B cell (primary cell): ENCODE data around the gene POU5F1. TPM values are rescaled to one million over a fixed set of nuclear protein-coding genes. Genes with fewer than 3 reads are reported as not detected.

Experiments
- ATAC-seq: fragments of 200-7000 bp; cut with Tn5 transposase; one replicate; pipeline ENCODE4 v1.10.0; 2021; ENCODE audit warnings: low read depth, mild to moderate bottlenecking, moderate number of reproducible peaks, moderate library complexity
- CTCF ChIA-PET: fragments of 350-600 bp; sonication (Branson Sonifier 250); formaldehyde crosslinking; loops from one replicate; lab custom pipeline; 2021; ENCODE audit warnings: antibody characterized with exemption, inconsistent platforms; lab: Charles Lee
- POLR2A ChIA-PET: fragments of 350-600 bp; sonication (Branson Sonifier 250); formaldehyde crosslinking; loops from one replicate; lab custom pipeline; 2021; ENCODE audit warnings: antibody characterized with exemption; lab: Charles Lee
- DNase-seq: peaks from one replicate; pipeline ENCODE4 v3.0.0; 2013
- H2AFZ ChIP-seq: 2 replicates; pipeline ENCODE4 v1.6.1; 2012; ENCODE audit warnings: mild to moderate bottlenecking, low read depth, low read length; ENCODE audit not compliant: insufficient read depth, poor library complexity, severe bottlenecking
- H3K27ac ChIP-seq, 2 donors: 1 replicate in 1 of 2; 2 replicates in 1 of 2; pipeline ENCODE4 v1.5.1; 2012 to 2013; ENCODE audit warnings: low read length in 2 of 2, mild to moderate bottlenecking in 2 of 2, moderate library complexity in 1 of 2
- H3K27me3 ChIP-seq, 4 experiments: fragments of 200-600 bp in 1 of 4; sonication (generic) in 1 of 4; replicated peaks in 1 of 4; 1 replicate in 2 of 4; 2 replicates in 2 of 4; pipeline versions ENCODE4 v1.6.1 to v1.7.0; 2013 to 2016; ENCODE audit warnings: low read length in 3 of 4, mild to moderate bottlenecking in 2 of 4, mixed read lengths in 1 of 4, moderate library complexity in 1 of 4; ENCODE audit not compliant: insufficient read depth in 4 of 4, control insufficient read depth in 3 of 4; ENCODE audit errors: control extremely low read depth in 1 of 4
- H3K36me3 ChIP-seq, 2 experiments: replicated peaks in 1 of 2; 1 replicate in 1 of 2; 2 replicates in 1 of 2; pipeline versions ENCODE4 v1.6.1 to v1.7.1; 2013; ENCODE audit warnings: low read length in 1 of 2; ENCODE audit not compliant: insufficient read depth in 2 of 2, control insufficient read depth in 1 of 2; ENCODE audit errors: control extremely low read depth in 1 of 2, extremely low read depth in 1 of 2
- H3K4me1 ChIP-seq, 2 donors: fragments of 200-600 bp in 1 of 2; sonication (generic) in 1 of 2; 1 replicate in 1 of 2; 2 replicates in 1 of 2; pipeline versions ENCODE4 v1.5.1 to v1.6.1; 2013 to 2017; ENCODE audit warnings: low read length in 2 of 2; ENCODE audit not compliant: control insufficient read depth in 2 of 2, insufficient read depth in 2 of 2
- H3K4me2 ChIP-seq: replicated peaks from 2 replicates; pipeline ENCODE3; 2012; ENCODE audit warnings: mild to moderate bottlenecking, low read depth, low read length; ENCODE audit not compliant: poor library complexity, severe bottlenecking
- H3K4me3 ChIP-seq, 5 experiments: fragments of 200-600 bp in 1 of 5; sonication (generic) in 1 of 5; 1 replicate in 3 of 5; 2 replicates in 2 of 5; pipeline versions ENCODE4 v1.5.1 to v1.7.0; 2011 to 2016; ENCODE audit warnings: low read length in 4 of 5, mild to moderate bottlenecking in 4 of 5, low read depth in 2 of 5, control low read depth in 1 of 5, moderate library complexity in 1 of 5; ENCODE audit not compliant: insufficient read depth in 1 of 5; ENCODE audit errors: control extremely low read depth in 1 of 5, extremely low read depth in 1 of 5
- H3K79me2 ChIP-seq: fragments of 200-600 bp; sonication (generic); one replicate; pipeline ENCODE4 v1.6.0; 2016; ENCODE audit warnings: low read length; ENCODE audit not compliant: control insufficient read depth, insufficient read depth
- H3K9ac ChIP-seq: fragments of 200-600 bp; sonication (generic); 2 replicates; pipeline ENCODE4 v1.6.1; 2017; ENCODE audit warnings: mild to moderate bottlenecking, low read length, moderate library complexity
- H3K9me3 ChIP-seq, 3 donors: one replicate each; pipeline versions ENCODE4 v1.6.1 to v1.7.1; 2013; ENCODE audit warnings: low read length in 2 of 3; ENCODE audit not compliant: control insufficient read depth in 2 of 3, insufficient read depth in 1 of 3; ENCODE audit errors: control extremely low read depth in 1 of 3
- H4K20me1 ChIP-seq: 2 replicates; pipeline ENCODE4 v1.6.0; 2012; ENCODE audit warnings: mild to moderate bottlenecking, low read length; ENCODE audit not compliant: insufficient read depth, control insufficient read depth, poor library complexity, severe bottlenecking
- H3K27ac Mint-ChIP-seq: one replicate; pipeline ENCODE4 v1.8.0; 2021; ENCODE audit warnings: mixed read lengths
- H3K27me3 Mint-ChIP-seq: one replicate; pipeline ENCODE4 v1.8.0; 2021; ENCODE audit warnings: mixed read lengths
- H3K4me1 Mint-ChIP-seq: one replicate; pipeline ENCODE4 v1.8.0; 2021; ENCODE audit warnings: mixed read lengths
- H3K4me3 Mint-ChIP-seq: one replicate; pipeline ENCODE4 v1.8.0; 2021; ENCODE audit warnings: mixed read lengths
- H3K9me3 Mint-ChIP-seq: one replicate; pipeline ENCODE4 v1.8.0; 2022; ENCODE audit warnings: mixed read lengths; ENCODE audit not compliant: insufficient read depth
- EZH2 ChIP-seq: IDR thresholded peaks from 2 replicates; pipeline ENCODE4 v1.6.1; 2012; ENCODE audit warnings: borderline replicate concordance, low read depth, mild to moderate bottlenecking, moderate library complexity, low read length; ENCODE audit not compliant: insufficient read depth, poor library complexity, severe bottlenecking
- WGBS: methylation state at CpG from one replicate; pipeline ENCODE4 v1.1.5; 2013; ENCODE audit warnings: missing lambda C conversion rate; ENCODE audit not compliant: insufficient coverage; 5-methylcytosine and 5-hydroxymethylcytosine counted together
- intact Hi-C: fragments of 100-400 bp; cut with micrococcal nuclease; formaldehyde crosslinking; loops from one replicate; pipeline ENCODE4 v1.10.0; 2022
- polyA plus RNA-seq: library from polyadenylated mRNA; depleted of rRNA; stranded (reverse); fragments of >200 nt; gene quantifications from 2 replicates; pipeline ENCODE4 v1.2.3, GENCODE V29; 2012
- total RNA-seq, 2 donors: library from RNA; stranded (reverse); fragments of 120-200 nt in 1 of 2; gene quantifications; 1 replicate in 1 of 2; 2 replicates in 1 of 2; pipeline versions ENCODE4 v1.2.3 to v1.2.4, GENCODE V29; 2013 to 2022
- TF ChIP-seq, protein P1 (sequence below): fragments of 200-600 bp; IDR thresholded peaks from one replicate; pipeline ENCODE4 v1.8.0; 2022; ENCODE audit warnings: antibody characterized with exemption, mild to moderate bottlenecking

Gene POU5F1
- total and polyA plus RNA-seq, 2 donors (not counting 1 experiment from before 2014, with no cell fraction given), result 0.76 to 0.88 TPM

DNA sequence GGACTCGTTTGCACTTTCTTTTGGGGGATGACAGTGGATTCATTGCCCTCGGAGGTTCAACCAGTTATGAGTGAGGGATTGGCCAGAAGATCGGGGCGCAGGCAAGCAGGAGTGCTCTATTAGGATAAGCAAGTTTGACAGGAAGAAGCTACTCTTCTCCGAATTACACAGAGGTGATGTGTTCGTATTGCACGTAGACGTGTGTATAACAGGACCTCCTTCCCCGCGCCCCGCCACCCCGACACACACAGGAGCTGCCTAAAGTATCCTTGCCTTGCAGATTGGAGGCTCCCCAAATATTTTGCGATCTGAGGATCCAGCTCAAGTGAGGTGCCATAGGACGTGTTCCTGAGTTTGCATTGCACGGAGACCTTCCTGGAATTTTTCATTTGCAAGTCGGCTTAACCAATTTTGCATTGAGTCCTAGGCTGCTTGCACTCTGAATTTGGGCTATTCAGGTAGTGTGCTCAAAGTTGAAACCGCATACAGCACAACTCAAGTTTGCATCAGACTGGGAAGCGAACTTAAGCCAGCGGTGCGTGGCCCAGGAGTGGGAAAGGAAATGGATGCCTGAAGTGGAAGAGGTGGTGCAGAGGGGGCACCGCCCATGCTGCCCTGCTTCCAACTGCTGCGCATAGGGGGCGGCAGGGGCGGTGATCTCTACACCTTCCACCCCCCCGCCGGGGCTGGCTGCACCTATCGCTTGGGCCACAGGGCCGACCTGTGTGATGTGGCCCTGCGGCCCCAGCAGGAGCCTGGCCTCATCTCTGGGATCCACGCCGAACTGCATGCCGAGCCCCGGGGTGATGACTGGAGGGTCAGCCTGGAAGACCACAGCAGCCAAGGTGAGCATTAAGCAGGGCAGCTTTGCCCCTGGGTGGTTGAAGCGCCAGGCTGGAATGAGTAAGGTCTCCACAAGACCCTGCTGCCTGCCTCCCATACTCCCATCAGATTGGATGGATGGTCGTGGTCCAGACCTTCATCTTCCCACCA, 11.3 kb downstream of the POU5F1 start:
- Histone ChIP-seq H3K79me2 (peaks cover 2% of the 10 kb centered on the region), H3K4me2 (peak overlapping the region; percentile 86), H3K9ac (peak overlapping the region; percentile 78), H3K27ac (peak overlapping the region in 1 of 2 donors; percentile 64), H3K36me3 (peaks cover 0 to 6% of the 10 kb centered on the region in 2 experiments), H3K9me3 (no peaks in the 10 kb centered on the region), H3K4me3 (peak overlapping the region; percentile 1 to 90 (median 88)), H4K20me1 (no peaks in the 10 kb centered on the region), H2AFZ (peak overlapping the region; percentile 95), H3K27me3 (no peaks in the 10 kb centered on the region), H3K4me1 (peaks cover 13 to 22% of the 10 kb centered on the region in 2 donors)
- no peaks in the 10 kb centered on the region for H3K27me3 Mint-ChIP-seq
- H3K4me1 Mint-ChIP-seq, result peaks cover 37% of the 10 kb centered on the region
- no peak for TF ChIP-seq EZH2
- TF ChIP-seq, protein P1, sequence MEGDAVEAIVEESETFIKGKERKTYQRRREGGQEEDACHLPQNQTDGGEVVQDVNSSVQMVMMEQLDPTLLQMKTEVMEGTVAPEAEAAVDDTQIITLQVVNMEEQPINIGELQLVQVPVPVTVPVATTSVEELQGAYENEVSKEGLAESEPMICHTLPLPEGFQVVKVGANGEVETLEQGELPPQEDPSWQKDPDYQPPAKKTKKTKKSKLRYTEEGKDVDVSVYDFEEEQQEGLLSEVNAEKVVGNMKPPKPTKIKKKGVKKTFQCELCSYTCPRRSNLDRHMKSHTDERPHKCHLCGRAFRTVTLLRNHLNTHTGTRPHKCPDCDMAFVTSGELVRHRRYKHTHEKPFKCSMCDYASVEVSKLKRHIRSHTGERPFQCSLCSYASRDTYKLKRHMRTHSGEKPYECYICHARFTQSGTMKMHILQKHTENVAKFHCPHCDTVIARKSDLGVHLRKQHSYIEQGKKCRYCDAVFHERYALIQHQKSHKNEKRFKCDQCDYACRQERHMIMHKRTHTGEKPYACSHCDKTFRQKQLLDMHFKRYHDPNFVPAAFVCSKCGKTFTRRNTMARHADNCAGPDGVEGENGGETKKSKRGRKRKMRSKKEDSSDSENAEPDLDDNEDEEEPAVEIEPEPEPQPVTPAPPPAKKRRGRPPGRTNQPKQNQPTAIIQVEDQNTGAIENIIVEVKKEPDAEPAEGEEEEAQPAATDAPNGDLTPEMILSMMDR, result no peak
- CTCF ChIA-PET, result interaction anchor here (1.1 to 2.9 kb wide), 7 partner anchors 14 to 241 kb away, joined by 3 to 10 read pairs (median 4); no protein-coding TSS in a partner anchor
- peak overlapping the region; percentile 71 for H3K27ac Mint-ChIP-seq
- no peak for ATAC-seq
- DNase-seq, result peak; percentile 41
- peak overlapping the region; percentile 87 for H3K4me3 Mint-ChIP-seq
- no peaks in the 10 kb centered on the region for H3K9me3 Mint-ChIP-seq
- POLR2A ChIA-PET, result interaction anchor here (0.6 to 1.8 kb wide), 5 partner anchors 21 to 738 kb away, joined by 3 to 5 read pairs (median 3); partner anchors contain the start of gene EHMT2
- intact Hi-C loops, result loop anchor here (1.0 to 10.0 kb wide), 8 partner anchors 21 to 542 kb away; partner anchors contain the start of genes HLA-B, HLA-C, MRPS18B and PPP1R10
- WGBS, result 26% methylated on average over 26 of the region's 35 CpGs
